HG02571 (cell line): ENCODE results near the gene MED27.

Experiments
- ATAC-seq: cut with Tn5 transposase; IDR thresholded peaks from one replicate; pipeline ENCODE4 v1.9.1; 2021; ENCODE audit warnings: mild to moderate bottlenecking, moderate library complexity; ENCODE audit not compliant: unreplicated experiment

MED27 gene

DNA sequence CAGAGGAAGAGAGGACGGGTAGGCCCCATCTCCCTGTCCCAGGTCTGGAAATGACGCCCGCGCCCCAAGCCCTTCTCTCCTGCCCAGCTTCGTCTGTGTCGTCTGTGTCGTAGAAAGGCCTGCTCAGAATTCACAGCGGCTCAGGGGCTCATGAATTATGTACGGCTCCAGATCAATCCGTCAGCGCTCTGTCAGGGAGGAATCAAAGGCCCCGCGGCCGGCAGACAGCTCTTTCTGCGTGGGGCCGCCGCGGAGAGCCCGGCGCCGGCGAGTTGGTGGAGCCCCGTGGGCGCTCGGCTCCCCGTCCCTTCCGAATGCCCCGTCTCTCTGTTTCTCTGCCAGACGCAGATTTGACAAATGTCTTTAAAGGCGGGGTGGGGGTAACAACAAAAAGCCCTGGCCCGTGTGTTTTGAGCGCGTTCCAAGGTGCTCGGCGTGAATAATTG is 255.9 kb downstream of the MED27 start:
- ATAC-seq: no peak

DNA sequence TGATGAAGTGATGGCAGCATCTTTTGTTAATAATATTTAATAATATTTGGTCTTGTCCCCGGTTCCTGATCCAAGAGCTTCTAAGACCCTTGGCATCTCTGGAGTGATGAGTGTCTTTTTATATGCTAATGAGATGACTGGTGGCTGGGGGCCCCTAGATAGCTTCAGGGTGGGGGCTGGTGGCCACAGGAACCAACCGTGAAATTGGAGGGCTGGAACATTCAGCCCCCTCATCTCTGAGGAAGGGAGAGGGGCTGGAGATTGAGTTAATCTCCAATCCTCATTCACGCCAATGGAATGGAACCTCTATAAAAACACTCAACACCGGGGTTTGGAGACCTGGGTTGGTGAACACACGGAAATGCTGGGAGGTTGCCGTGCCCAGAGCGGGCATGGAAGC is 261.6 kb downstream of the MED27 start:
- ATAC-seq: no peak

DNA sequence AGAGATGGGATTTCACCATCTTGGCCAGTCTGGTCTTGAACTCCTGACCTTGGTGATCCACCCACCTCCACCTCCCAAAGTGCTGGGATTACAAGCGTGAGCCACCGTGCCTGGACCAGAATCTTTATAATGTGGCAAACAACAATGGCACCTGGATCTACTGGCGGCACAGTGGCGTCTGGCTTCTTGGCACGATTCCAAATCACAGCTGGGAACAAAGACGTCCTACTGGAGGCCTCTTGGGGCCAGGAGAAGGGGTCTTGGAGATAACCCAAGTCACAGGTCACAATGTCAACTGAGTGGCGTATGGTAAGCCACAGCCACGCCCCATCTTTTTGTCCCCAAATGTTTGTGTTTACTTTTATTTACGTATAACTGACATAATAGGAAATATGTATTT is 262.0 kb downstream of the MED27 start:
- ATAC-seq: no peak

- ATAC-seq: no peak
Measured at GRCh38 chr9:131817073-131817472, 262.6 kb downstream of the MED27 start.

- ATAC-seq: no peak
Measured at GRCh38 chr9:131815970-131816873, 263.4 kb downstream of the MED27 start.

GRCh38 chr9:131814707-131815106 is 265.0 kb downstream of the MED27 start:
- ATAC-seq: no peak

DNA sequence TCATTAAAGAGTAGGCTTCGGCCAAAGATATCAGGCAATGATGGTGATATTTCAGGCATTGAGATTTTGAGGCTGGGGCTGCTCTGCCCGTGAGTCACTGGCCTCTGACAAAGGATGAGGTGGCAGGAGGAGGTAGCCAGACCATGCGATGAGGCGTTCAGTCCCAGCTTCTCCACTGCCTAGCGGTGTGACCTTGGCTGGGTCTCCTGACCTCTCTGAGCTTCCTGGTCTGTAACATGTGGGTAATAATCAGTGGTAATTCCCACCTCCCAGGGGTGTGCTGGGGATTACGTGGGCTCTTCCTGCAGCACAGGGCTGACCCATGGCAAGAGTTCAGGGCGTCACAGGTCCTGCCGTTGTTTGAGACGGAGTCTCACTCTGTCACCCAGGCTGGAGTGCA is 266.6 kb downstream of the MED27 start:
- no peak for ATAC-seq

- ATAC-seq: no peak
Measured at GRCh38 chr9:131812116-131812790, 267.4 kb downstream of the MED27 start.

DNA sequence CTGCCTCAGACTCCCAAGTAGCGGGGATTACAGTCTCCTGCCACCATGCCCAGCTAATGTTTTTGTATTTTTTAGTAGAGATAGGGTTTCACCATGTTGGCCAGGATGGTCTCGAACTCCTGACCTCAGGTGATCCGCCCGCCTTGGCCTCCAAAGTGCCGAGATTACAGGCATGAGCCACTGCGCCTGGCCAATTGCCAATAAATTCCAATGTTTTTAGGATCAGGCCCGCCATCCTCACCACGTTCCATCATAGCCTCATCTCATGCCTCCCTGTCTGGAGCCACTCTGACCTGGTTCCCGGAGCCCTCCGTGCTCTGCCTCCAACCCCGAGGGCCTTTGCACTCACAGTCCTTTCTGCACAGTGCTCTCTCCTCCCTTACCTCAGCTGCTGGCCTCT is 268.3 kb downstream of the MED27 start:
- ATAC-seq: no peak

DNA sequence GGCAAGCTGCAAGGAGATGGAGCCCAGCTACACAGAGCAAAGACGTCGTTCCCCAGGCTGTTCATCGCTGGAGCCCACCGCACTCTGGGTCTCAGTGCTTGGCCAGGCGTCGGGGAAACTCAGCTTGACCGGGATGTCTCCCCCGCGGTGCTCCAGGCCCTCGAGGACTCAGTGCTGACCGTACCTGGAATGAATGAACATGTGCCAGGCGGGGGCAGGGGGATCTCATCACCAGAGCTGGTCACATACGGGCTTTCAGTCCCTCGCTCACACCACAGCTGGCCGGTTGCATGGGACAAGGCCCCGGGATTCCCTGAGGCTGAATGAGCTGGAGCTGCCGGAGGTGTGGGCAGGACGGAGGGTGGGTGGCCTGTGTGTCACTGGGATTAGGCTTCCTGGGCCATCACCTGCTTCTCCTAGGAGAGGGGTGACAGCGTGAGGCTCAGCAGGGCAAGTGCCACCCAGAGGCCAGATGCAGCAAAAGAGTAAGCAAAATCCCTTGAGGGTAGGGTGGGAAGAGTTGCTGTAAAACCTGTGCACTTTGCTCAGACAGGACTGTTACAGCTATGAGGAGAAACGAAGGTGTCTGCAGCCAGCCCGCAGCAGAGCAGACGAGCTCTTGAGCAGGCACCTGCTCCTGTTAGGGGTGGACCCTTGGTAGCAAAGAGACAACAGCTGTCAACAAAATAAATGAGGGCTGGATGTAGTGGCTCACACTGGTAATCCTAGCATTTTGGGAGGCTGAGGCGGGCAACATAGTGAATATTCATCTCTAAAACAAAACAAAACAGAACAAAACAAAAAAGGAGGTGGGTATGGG is 269.1 kb downstream of the MED27 start:
- ATAC-seq: no peak
